GM10266 (cell line): ENCODE measurements around the gene AFF1.

Source experiments
- DNase-seq: peaks from one replicate; pipeline ENCODE4 v3.0.0; 2012; ENCODE audit errors: extremely low spot score
- TF ChIP-seq, protein P1 (sequence below): IDR thresholded peaks from 2 replicates; pipeline ENCODE4 v1.5.1; 2012; ENCODE audit warnings: mild to moderate bottlenecking, low read depth; ENCODE audit not compliant: control insufficient read depth, insufficient read depth; ENCODE audit errors: missing control alignments

AFF1 gene

DNA sequence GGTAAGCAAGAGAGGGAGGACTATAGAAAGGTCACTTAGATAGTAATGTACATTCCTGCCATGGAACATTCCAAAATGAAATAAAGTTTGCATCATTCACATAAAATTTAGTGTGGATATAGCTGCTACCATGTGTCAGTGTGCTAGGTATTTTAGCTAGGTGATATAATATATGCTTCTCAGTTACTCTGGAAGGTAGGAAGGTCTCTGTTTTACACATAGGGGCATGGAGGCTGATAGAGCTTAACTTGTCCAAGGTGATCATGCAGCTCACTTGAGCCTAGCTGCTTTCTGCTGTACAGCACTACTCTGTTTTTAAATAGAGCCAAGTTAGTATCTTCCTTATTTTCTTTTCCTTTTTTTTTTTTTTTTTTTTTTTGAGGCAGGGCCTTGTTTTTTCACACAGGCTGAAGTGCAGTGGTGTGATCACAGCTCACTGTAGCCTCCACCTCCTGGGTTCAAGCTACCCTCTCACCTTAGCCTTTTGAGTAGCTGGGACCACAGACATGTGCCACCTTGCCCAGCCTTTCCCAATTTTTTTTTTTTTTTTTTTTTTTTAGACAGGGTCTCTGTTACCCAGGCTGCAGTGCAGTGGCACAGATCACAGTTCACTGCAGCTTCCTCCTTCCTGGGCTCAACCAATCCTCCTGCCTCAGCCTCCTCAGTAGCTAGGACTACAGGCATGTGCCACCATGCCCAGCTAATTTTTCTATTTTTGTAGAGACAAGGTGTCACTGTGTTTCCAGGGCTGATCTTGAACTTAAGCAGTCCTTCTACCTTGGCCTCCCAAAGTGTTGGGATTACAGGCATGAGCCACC is 10.4 kb downstream of the AFF1 start:
- TF ChIP-seq, protein P1, sequence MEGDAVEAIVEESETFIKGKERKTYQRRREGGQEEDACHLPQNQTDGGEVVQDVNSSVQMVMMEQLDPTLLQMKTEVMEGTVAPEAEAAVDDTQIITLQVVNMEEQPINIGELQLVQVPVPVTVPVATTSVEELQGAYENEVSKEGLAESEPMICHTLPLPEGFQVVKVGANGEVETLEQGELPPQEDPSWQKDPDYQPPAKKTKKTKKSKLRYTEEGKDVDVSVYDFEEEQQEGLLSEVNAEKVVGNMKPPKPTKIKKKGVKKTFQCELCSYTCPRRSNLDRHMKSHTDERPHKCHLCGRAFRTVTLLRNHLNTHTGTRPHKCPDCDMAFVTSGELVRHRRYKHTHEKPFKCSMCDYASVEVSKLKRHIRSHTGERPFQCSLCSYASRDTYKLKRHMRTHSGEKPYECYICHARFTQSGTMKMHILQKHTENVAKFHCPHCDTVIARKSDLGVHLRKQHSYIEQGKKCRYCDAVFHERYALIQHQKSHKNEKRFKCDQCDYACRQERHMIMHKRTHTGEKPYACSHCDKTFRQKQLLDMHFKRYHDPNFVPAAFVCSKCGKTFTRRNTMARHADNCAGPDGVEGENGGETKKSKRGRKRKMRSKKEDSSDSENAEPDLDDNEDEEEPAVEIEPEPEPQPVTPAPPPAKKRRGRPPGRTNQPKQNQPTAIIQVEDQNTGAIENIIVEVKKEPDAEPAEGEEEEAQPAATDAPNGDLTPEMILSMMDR = no peak
- no peak for DNase-seq

DNA sequence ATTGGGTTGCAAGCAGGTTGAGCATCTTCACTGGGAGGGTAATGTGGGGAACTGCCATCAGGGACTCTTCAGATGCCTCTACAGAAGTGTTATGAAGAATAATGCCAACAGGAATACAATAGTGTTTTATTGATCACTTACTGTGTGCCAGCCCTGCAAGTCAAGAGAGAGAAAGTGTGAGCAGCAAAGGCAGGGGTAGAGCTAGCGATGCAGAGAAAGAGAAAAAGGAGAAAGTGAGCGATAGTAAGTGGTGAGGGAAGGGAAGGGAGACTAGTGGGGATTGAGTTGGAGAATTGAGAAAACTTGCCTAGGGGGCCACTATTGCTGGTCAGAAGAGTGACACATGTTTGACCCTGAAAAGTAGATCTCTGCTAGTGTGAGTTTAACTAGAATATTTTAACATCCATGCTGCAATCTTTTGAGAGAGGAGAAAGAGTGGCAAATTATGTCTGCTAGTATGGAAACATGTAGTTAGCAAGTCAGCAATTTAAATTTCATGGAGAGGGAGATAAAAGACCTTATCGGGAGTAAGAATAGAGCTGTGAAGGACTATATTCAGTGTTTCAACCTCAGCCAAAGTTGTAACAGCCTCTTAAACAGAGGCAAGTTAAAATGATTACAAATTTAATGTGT is 12.2 kb downstream of the AFF1 start:
- DNase-seq = no peak
- TF ChIP-seq, protein P1 = no peak

DNA sequence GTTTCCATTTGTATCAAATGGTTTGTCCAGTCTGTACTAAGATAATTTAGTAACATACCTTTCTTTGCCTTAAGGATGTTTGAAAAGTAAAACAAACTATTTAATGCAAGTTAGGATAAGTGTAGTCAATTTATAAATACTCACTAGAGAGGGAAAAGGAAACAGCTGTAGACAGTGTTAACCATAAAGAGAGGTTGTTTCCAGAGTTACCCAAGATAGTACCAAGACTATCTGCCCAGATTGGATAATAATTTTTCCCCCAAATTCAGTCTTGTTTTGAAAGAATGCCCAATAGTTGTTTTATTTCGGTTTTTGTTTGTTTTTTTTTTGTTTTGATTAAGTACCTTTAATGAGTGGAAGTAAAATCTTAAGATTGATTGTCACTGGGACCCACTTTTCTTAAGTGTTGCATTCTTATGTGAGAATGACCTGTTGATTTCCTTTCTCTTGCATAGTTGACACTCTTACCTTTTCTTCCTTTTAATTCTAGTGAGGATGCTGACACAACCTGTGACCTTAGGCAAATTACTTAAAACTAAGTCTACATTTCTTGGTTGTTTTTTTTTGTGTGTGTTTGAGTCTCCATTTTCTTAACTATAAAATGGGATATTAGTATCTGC is 12.8 kb downstream of the AFF1 start:
- DNase-seq = no peak
- TF ChIP-seq, protein P1 = no peak

DNA sequence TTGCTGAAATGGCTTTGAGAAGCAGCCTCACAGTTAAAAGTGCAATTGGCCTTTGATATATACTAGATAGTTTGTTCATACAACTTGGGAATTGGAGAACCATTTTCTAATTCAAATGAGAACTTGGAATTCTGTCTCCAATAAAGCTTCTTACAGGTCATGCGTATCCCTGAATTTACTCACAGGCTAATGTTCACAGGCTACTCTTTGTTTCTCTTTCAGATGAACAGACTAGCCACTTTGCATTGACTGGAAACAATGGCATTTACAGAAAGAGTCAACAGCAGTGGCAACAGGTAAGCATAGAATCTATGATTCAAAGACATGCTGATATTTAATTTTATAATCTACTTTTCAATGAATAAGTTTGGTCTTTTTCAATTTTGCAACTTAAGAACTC is 13.5 kb downstream of the AFF1 start:
- no peak for DNase-seq
- TF ChIP-seq, protein P1 = no peak

DNA sequence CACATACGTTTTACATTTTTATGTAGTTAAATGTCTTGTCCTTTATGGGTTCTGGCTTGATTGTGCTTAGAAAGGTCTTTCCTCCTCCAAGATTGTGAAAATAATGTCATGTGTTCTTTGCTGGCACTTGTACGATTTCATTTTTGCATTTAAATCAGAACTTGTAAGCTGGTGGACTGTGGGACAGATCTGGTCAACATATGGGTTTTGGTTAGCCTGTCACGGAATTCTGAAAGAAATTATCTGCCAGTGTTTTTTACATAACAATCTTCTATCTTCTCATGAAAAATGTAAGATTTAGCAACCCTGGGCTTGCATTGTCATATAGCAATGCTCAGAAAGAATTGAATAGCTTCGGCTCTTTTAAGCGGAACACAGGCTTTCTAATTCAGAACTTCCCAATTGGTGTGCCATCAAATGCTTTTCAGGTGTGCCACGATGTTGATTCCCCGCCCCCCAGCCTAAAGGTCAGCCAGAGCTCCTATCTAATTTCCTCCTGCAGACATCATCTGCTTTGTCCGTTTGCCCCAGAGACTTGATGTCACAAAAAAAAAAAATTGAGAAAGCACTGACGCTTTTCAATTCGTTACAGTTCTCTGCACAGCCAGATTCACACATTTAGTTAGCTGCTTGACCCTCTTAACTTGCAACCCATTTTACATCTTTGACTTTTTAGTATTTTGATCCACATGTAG is 16.2 kb downstream of the AFF1 start:
- TF ChIP-seq, protein P1 = no peak

DNA sequence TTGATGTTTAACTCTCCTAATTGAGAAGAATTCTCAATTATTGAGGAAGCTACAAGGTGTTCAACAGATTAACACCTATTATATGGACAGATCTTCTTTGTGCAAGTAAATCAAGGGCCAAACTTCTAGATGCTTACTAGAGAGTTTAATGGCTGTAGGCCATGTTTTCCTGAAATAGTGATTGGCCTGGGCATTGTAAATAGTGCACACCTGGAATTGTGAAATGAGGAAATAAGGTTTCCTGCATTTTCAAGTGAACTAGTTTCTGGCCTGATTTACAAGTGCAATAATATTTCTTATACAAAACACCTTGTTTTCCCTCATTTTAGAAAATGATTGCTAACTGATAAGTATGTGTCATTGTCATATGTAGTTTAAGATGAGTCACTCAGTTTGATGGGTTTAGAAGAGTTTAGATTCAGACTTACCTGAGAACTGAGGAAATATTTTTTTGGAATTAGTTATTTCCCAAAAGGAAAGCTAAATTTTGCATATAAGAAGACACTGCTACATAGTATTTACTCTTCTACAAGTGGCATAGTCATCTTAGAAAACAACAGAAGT is 21.2 kb downstream of the AFF1 start:
- TF ChIP-seq, protein P1 = no peak
- DNase-seq = no peak

More for the DNA sequence above, 16.2 kb downstream of the AFF1 start:
- no peak for DNase-seq
